DOHH2 (cell line): ENCODE results near the gene ARMC9.

Source experiments
- EZH2phosphoT487 ChIP-seq: fragments of 200-600 bp; sonication (generic); IDR thresholded peaks from 2 replicates; pipeline ENCODE4 v1.6.1; 2017; ENCODE audit warnings: borderline replicate concordance, mild to moderate bottlenecking, antibody characterized with exemption, low read length, moderate library complexity, mixed read lengths
- TF ChIP-seq, protein P1 (sequence below): fragments of 200-600 bp; sonication (generic); IDR thresholded peaks from one replicate; pipeline ENCODE4 v1.5.1; 2014; ENCODE audit warnings: antibody characterized with exemption, mild to moderate bottlenecking, low read depth, low read length; ENCODE audit not compliant: poor library complexity, severe bottlenecking

DNA sequence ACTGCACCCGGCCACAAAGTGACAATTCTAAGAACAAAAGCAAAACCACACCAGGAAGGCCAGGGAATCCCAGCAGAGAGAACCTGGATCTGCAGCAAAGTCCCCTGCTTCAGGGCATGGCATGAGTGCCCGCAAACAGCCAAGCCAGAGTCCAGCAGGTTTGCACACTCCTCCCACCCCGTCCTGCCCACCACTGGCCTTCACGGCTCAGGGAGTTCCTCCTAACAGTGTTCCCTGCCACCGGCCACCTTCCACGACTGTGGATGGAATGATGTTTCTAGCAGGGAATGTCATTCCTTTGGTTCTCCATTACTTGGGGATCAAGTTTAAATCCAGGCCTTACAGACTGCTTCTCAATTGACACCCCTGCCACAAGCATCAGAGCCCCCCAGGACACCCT lies 155.0 kb downstream of the ARMC9 start:
- TF ChIP-seq, protein P1, sequence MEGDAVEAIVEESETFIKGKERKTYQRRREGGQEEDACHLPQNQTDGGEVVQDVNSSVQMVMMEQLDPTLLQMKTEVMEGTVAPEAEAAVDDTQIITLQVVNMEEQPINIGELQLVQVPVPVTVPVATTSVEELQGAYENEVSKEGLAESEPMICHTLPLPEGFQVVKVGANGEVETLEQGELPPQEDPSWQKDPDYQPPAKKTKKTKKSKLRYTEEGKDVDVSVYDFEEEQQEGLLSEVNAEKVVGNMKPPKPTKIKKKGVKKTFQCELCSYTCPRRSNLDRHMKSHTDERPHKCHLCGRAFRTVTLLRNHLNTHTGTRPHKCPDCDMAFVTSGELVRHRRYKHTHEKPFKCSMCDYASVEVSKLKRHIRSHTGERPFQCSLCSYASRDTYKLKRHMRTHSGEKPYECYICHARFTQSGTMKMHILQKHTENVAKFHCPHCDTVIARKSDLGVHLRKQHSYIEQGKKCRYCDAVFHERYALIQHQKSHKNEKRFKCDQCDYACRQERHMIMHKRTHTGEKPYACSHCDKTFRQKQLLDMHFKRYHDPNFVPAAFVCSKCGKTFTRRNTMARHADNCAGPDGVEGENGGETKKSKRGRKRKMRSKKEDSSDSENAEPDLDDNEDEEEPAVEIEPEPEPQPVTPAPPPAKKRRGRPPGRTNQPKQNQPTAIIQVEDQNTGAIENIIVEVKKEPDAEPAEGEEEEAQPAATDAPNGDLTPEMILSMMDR, result no peak
- TF ChIP-seq EZH2phosphoT487, result no peak
